ENCODE results near the gene PLCL2.

The PLCL2 gene

GRCh38 chr3:16890597-16891333, 6.0 kb downstream of the PLCL2 start:
- TF ChIP-seq CTCF (IDR thresholded peaks at IDR 0.05; ENCODE audit: low read length, missing control alignments): no peak
- no peak overlapping the region for H3K4me3 ChIP-seq (replicated peaks; ENCODE audit: low read depth, low read length)

GRCh38 chr3:16893618-16894200, 9.0 kb downstream of the PLCL2 start:
- TF ChIP-seq CTCF (IDR thresholded peaks at IDR 0.05; ENCODE audit: low read length, missing control alignments): no peak
- no peak overlapping the region for H3K4me3 ChIP-seq (replicated peaks; ENCODE audit: low read depth, low read length)
- DNase-seq (ENCODE audit: low read depth): no peak

More at GRCh38 chr3:16890597-16891333, 6.0 kb downstream of the PLCL2 start:
- no peak for DNase-seq (ENCODE audit: low read depth)

- TF ChIP-seq CTCF (IDR thresholded peaks at IDR 0.05; ENCODE audit: low read length, missing control alignments): no peak
- H3K4me3 ChIP-seq (replicated peaks; ENCODE audit: low read depth, low read length): no peak overlapping the region
- DNase-seq (ENCODE audit: low read depth): no peak
Measured at GRCh38 chr3:16896094-16896627, 11.4 kb downstream of the PLCL2 start.

GRCh38 chr3:16896820-16897219, 12.1 kb downstream of the PLCL2 start:
- DNase-seq (ENCODE audit: low read depth): no peak
- H3K4me3 ChIP-seq (replicated peaks; ENCODE audit: low read depth, low read length): no peak overlapping the region
- TF ChIP-seq CTCF (IDR thresholded peaks at IDR 0.05; ENCODE audit: low read length, missing control alignments): no peak

GRCh38 chr3:16897254-16897926, 12.6 kb downstream of the PLCL2 start:
- no peak for DNase-seq (ENCODE audit: low read depth)
- no peak overlapping the region for H3K4me3 ChIP-seq (replicated peaks; ENCODE audit: low read depth, low read length)
- no peak for TF ChIP-seq CTCF (IDR thresholded peaks at IDR 0.05; ENCODE audit: low read length, missing control alignments)

GRCh38 chr3:16898595-16899395, 14.0 kb downstream of the PLCL2 start:
- DNase-seq (ENCODE audit: low read depth): no peak
- TF ChIP-seq CTCF (IDR thresholded peaks at IDR 0.05; ENCODE audit: low read length, missing control alignments): no peak
- no peak overlapping the region for H3K4me3 ChIP-seq (replicated peaks; ENCODE audit: low read depth, low read length)
